Testis (tissue), 2 donors: ENCODE measurements around the gene WDFY4.

Source experiments
- POLR2A ChIP-seq: fragments of 450-650 bp; IDR thresholded peaks from one replicate; pipeline ENCODE4 v1.6.1; 2017; ENCODE audit warnings: antibody characterized with exemption, mild to moderate bottlenecking, moderate library complexity
- TF ChIP-seq, protein P1 (sequence below), 3 experiments: fragments of 450-650 bp in 2 of 3; fragments of 200-600 bp in 1 of 3; sonication (generic) in 1 of 3; IDR thresholded peaks; one replicate each; pipeline ENCODE4 v1.5.1; 2016 to 2019; ENCODE audit warnings: antibody characterized with exemption in 3 of 3, mild to moderate bottlenecking in 2 of 3, moderate library complexity in 1 of 3

DNA sequence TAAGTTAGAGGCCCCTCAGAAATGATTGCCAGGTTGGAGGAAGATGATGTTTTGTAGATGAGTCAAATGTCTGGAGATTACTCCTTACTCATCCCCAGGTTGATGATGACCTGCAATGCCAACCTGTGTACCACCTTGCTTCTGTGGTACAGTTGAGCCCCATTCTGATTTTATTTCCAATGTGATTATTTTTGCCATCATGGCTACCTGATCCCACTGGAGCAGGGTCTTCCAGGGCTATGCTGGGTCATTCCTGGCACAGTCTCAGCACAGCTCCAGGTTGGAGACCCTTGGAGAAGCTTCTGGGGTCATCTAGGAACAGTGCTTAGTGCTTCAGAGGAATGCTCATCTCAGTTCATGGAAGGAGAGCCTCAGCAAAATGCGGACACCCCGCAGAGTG, 220.6 kb downstream of the WDFY4 start:
- TF ChIP-seq, protein P1, sequence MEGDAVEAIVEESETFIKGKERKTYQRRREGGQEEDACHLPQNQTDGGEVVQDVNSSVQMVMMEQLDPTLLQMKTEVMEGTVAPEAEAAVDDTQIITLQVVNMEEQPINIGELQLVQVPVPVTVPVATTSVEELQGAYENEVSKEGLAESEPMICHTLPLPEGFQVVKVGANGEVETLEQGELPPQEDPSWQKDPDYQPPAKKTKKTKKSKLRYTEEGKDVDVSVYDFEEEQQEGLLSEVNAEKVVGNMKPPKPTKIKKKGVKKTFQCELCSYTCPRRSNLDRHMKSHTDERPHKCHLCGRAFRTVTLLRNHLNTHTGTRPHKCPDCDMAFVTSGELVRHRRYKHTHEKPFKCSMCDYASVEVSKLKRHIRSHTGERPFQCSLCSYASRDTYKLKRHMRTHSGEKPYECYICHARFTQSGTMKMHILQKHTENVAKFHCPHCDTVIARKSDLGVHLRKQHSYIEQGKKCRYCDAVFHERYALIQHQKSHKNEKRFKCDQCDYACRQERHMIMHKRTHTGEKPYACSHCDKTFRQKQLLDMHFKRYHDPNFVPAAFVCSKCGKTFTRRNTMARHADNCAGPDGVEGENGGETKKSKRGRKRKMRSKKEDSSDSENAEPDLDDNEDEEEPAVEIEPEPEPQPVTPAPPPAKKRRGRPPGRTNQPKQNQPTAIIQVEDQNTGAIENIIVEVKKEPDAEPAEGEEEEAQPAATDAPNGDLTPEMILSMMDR (IDR thresholded peaks at IDR 0.05): no peak
- no peak for TF ChIP-seq POLR2A
